Measurements from ENCODE around the gene LRRC8C.

DNA sequence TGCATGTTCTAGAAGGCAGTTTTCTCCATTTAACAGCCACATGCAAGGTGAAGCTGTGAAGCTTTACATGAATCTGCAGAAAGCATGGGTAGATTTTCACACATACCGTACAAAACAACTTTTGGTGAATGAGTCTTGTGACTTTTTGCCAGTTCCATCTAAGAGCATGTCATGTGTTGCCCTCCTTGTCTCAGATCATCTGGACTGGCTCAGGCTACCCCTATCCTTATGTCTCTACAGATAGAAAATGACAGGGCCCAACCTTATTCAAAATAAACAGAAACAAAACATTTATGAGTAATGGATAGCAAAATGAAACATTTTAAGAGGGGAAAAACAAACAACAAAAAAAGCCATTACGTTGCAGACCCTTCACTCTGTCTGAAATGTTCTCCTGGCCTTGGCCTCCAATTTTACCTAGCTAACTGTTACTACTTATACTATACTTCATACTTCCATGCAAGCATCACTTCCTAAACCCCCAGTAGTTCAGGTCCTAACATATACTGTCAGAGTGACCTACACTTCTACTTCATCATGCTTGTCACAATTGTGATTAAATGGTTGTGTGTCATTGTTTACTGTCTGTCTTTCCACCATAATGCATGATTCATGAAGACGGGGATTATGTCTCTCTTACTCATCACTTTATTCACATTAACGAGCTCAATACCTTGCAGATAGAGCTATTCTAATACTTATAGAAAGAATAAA is 39.0 kb downstream of the LRRC8C start:
- TF ChIP-seq, protein P1, sequence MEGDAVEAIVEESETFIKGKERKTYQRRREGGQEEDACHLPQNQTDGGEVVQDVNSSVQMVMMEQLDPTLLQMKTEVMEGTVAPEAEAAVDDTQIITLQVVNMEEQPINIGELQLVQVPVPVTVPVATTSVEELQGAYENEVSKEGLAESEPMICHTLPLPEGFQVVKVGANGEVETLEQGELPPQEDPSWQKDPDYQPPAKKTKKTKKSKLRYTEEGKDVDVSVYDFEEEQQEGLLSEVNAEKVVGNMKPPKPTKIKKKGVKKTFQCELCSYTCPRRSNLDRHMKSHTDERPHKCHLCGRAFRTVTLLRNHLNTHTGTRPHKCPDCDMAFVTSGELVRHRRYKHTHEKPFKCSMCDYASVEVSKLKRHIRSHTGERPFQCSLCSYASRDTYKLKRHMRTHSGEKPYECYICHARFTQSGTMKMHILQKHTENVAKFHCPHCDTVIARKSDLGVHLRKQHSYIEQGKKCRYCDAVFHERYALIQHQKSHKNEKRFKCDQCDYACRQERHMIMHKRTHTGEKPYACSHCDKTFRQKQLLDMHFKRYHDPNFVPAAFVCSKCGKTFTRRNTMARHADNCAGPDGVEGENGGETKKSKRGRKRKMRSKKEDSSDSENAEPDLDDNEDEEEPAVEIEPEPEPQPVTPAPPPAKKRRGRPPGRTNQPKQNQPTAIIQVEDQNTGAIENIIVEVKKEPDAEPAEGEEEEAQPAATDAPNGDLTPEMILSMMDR (IDR thresholded peaks at IDR 0.05; ENCODE audit: low read length), result no peak
- no peak for TF ChIP-seq EZH2 (IDR thresholded peaks at IDR 0.05; ENCODE audit: borderline replicate concordance, low read length)

Measured in OCI-LY1 (cell line).